ENCODE measurements around the gene APOC3. TPM values are rescaled to one million over a fixed set of nuclear protein-coding genes. Genes with fewer than 3 reads are reported as not detected.
A peak's percentile ranks its signal among the peaks of the same experiment; 100 is the strongest.

The APOC3 gene
- total RNA-seq, 1 donor from 2014 or later, result not detected

- Mint-ChIP-seq H3K4me3 (ENCODE audit: unreplicated experiment) (peak within 1 kb of the TSS; percentile 98), H3K27ac (ENCODE audit: unreplicated experiment) (peak within 1 kb of the TSS; percentile 85), H3K9me3 (ENCODE audit: unreplicated experiment) (no peaks in the 10 kb centered on the region), H3K27me3 (ENCODE audit: unreplicated experiment) (peaks cover 8% of the 10 kb centered on the region), H3K36me3 (ENCODE audit: low read depth, unreplicated experiment) (peaks cover 18% of the 10 kb centered on the region), H3K4me1 (ENCODE audit: unreplicated experiment) (peaks cover 11% of the 10 kb centered on the region)
- TF ChIP-seq CTCF (IDR thresholded peaks at IDR 0.05; ENCODE audit: unreplicated experiment), result no peak
- peak; percentile 62 for DNase-seq (ENCODE audit: low spot score)
Measured at GRCh38 chr11:116787786-116788486, 41.8 kb upstream of the APOC3 start, which contains the start of gene ZPR1. Gene ZPR1 (minus strand): TSS chr11:116788023. CDS start chr11:116787990, 33 bp downstream.

GRCh38 chr11:116788534-116788933 lies 41.2 kb upstream of the APOC3 start:
- no peaks in the 10 kb centered on the region for H3K9me3 Mint-ChIP-seq (ENCODE audit: unreplicated experiment)
- peaks cover 8% of the 10 kb centered on the region for H3K27me3 Mint-ChIP-seq (ENCODE audit: unreplicated experiment)
- H3K27ac Mint-ChIP-seq (ENCODE audit: unreplicated experiment), result peak overlapping the region; percentile 85
- H3K4me1 Mint-ChIP-seq (ENCODE audit: unreplicated experiment), result peaks cover 11% of the 10 kb centered on the region
- no peak for DNase-seq (ENCODE audit: low spot score)
- TF ChIP-seq CTCF (IDR thresholded peaks at IDR 0.05; ENCODE audit: unreplicated experiment), result no peak
- peak overlapping the region; percentile 98 for H3K4me3 Mint-ChIP-seq (ENCODE audit: unreplicated experiment)
- H3K36me3 Mint-ChIP-seq (ENCODE audit: low read depth, unreplicated experiment), result peaks cover 15% of the 10 kb centered on the region

GRCh38 chr11:116788975-116789374 lies 40.7 kb upstream of the APOC3 start:
- peak overlapping the region; percentile 65 for H3K4me3 Mint-ChIP-seq (ENCODE audit: unreplicated experiment)
- H3K9me3 Mint-ChIP-seq (ENCODE audit: unreplicated experiment), result no peaks in the 10 kb centered on the region
- H3K27me3 Mint-ChIP-seq (ENCODE audit: unreplicated experiment), result peaks cover 8% of the 10 kb centered on the region
- peaks cover 14% of the 10 kb centered on the region for H3K36me3 Mint-ChIP-seq (ENCODE audit: low read depth, unreplicated experiment)
- H3K27ac Mint-ChIP-seq (ENCODE audit: unreplicated experiment), result no peak overlapping the region
- no peak for TF ChIP-seq CTCF (IDR thresholded peaks at IDR 0.05; ENCODE audit: unreplicated experiment)
- DNase-seq (ENCODE audit: low spot score), result no peak
- H3K4me1 Mint-ChIP-seq (ENCODE audit: unreplicated experiment), result peaks cover 11% of the 10 kb centered on the region

GRCh38 chr11:116790167-116791001 lies 39.3 kb upstream of the APOC3 start:
- Mint-ChIP-seq H3K27me3 (ENCODE audit: unreplicated experiment) (peaks cover 8% of the 10 kb centered on the region), H3K36me3 (ENCODE audit: low read depth, unreplicated experiment) (peaks cover 2% of the 10 kb centered on the region), H3K4me3 (ENCODE audit: unreplicated experiment) (no peak overlapping the region), H3K4me1 (ENCODE audit: unreplicated experiment) (peaks cover 11% of the 10 kb centered on the region), H3K27ac (ENCODE audit: unreplicated experiment) (no peak overlapping the region), H3K9me3 (ENCODE audit: unreplicated experiment) (no peaks in the 10 kb centered on the region)
- no peak for TF ChIP-seq CTCF (IDR thresholded peaks at IDR 0.05; ENCODE audit: unreplicated experiment)
- no peak for DNase-seq (ENCODE audit: low spot score)

All from endothelial cell (in vitro differentiated cells).